HCT116 (cell line): ENCODE results near the gene EDEM3. TPM values are rescaled to one million over a fixed set of nuclear protein-coding genes. Genes with fewer than 3 reads are reported as not detected.

Experiments
- ATAC-seq: fragments of 200-7000 bp; cut with Tn5 transposase; 2 replicates; pipeline ENCODE4 v1.9.1; 2020; ENCODE audit warnings: mild to moderate bottlenecking, moderate library complexity
- BruUV-seq: library from RNA; stranded (reverse); fragments of 400-500 nt; replicated peaks from 2 replicates; lab custom pipeline; 2021; lab: Mats Ljungman, UMichigan
- CTCF ChIA-PET: fragments of 300-600 bp; sonication (Branson Sonifier 250); formaldehyde crosslinking; loops from one replicate; lab custom pipeline; 2021; ENCODE audit warnings: antibody characterized with exemption; lab: Charles Lee
- POLR2A ChIA-PET: fragments of 300-600, 350-600 bp; sonication (Branson Sonifier 250); formaldehyde crosslinking; loops from one replicate; lab custom pipeline; 2021; ENCODE audit warnings: antibody characterized with exemption; lab: Charles Lee
- RAD21 ChIA-PET, 2 experiments: fragments of 300-600 bp; sonication (Branson Sonifier 250); formaldehyde crosslinking; loops; one replicate each; lab custom pipeline; 2023; ENCODE audit warnings: low total read pairs in 2 of 2; ENCODE audit not compliant: uncharacterized antibody in 2 of 2, unreplicated experiment in 2 of 2, low non-redundant PET in 1 of 2; lab: Charles Lee
- DNase-seq: peaks from one replicate; pipeline ENCODE4 v3.0.0-alpha.2; 2010; ENCODE audit warnings: low read depth, low spot score
- H2AFZ ChIP-seq: fragments of 200-600 bp; shearing (Covaris generic), sonication (generic); 2 replicates; pipeline ENCODE4 v1.6.1; 2017; ENCODE audit warnings: low read depth, mixed run types, mixed read lengths, antibody characterized with exemption, low read length; ENCODE audit not compliant: poor library complexity, severe bottlenecking
- H3K27ac ChIP-seq: 2 replicates; pipeline ENCODE4 v1.5.1; 2012; ENCODE audit warnings: low read depth, low read length
- H3K27me3 ChIP-seq: fragments of 200-600 bp; sonication (generic); 2 replicates; pipeline ENCODE4 v1.6.1; 2016; ENCODE audit warnings: mixed run types, low read length, mixed read lengths; ENCODE audit not compliant: insufficient read depth
- H3K36me3 ChIP-seq, 2 experiments: fragments of 200-500 bp in 1 of 2; fragments of 200-600 bp in 1 of 2; sonication (Bioruptor generic) in 1 of 2; sonication (generic) in 1 of 2; 2 replicates each; pipeline versions ENCODE4 v1.5.1 to v1.6.1; 2014 to 2016; ENCODE audit warnings: low read length in 2 of 2, inconsistent platforms in 1 of 2, mixed read lengths in 1 of 2, mixed run types in 1 of 2; ENCODE audit not compliant: insufficient read depth in 2 of 2, control insufficient read depth in 1 of 2
- H3K4me1 ChIP-seq, 2 experiments: fragments of 200-600 bp in 1 of 2; sonication (generic) in 1 of 2; 2 replicates each; pipeline versions ENCODE4 v1.5.1 to v1.6.1; 2012 to 2017; ENCODE audit warnings: low read length in 2 of 2, inconsistent platforms in 1 of 2, mild to moderate bottlenecking in 1 of 2, mixed read lengths in 1 of 2, mixed run types in 1 of 2, moderate library complexity in 1 of 2; ENCODE audit not compliant: insufficient read depth in 2 of 2, control insufficient read depth in 1 of 2
- H3K4me2 ChIP-seq: fragments of 200-600 bp; sonication (generic); 2 replicates; pipeline ENCODE4 v1.6.1; 2017; ENCODE audit warnings: mixed run types, low read length, mixed read lengths
- H3K4me3 ChIP-seq, 2 experiments: fragments of 200-600 bp in 1 of 2; sonication (generic) in 1 of 2; replicated peaks in 1 of 2; 2 replicates each; pipeline ENCODE4 v1.5.1; 2011 to 2016; ENCODE audit warnings: low read length in 2 of 2, control low read depth in 1 of 2, low read depth in 1 of 2, mild to moderate bottlenecking in 1 of 2, mixed read lengths in 1 of 2, mixed run types in 1 of 2
- H3K79me2 ChIP-seq: fragments of 200-600 bp; sonication (generic); 2 replicates; pipeline ENCODE4 v1.6.1; 2017; ENCODE audit warnings: mild to moderate bottlenecking, mixed run types, low read length, moderate library complexity, mixed read lengths; ENCODE audit not compliant: insufficient read depth
- H3K9ac ChIP-seq: fragments of 200-600 bp; sonication (generic); 2 replicates; pipeline ENCODE4 v1.6.1; 2016; ENCODE audit warnings: low read length, mixed read lengths
- H3K9me2 ChIP-seq: fragments of 200-600 bp; sonication (generic), shearing (Covaris generic); 2 replicates; pipeline ENCODE4 v1.6.1; 2017; ENCODE audit warnings: mixed run types, mild to moderate bottlenecking, moderate library complexity; ENCODE audit not compliant: insufficient read depth
- H3K9me3 ChIP-seq, 2 experiments: fragments of 200-500 bp in 1 of 2; fragments of 200-600 bp in 1 of 2; sonication (Bioruptor generic) in 1 of 2; sonication (generic) in 1 of 2; 2 replicates each; pipeline ENCODE4 v1.6.1; 2014 to 2017; ENCODE audit warnings: low read length in 2 of 2, mixed read lengths in 2 of 2, inconsistent platforms in 1 of 2, low read depth in 1 of 2, mild to moderate bottlenecking in 1 of 2, mixed run types in 1 of 2, moderate library complexity in 1 of 2; ENCODE audit not compliant: control insufficient read depth in 1 of 2, insufficient read depth in 1 of 2
- H4K20me1 ChIP-seq: fragments of 200-600 bp; sonication (generic), shearing (Covaris generic); 2 replicates; pipeline ENCODE4 v1.6.1; 2017; ENCODE audit warnings: mixed run types, mild to moderate bottlenecking, moderate library complexity; ENCODE audit not compliant: insufficient read depth
- ELF1 ChIP-seq: IDR thresholded peaks from 2 replicates; pipeline ENCODE4 v1.6.1; 2012; ENCODE audit warnings: low read depth, borderline replicate concordance
- EZH2 ChIP-seq: fragments of 200-600 bp; sonication (generic); IDR thresholded peaks from 2 replicates; pipeline ENCODE4 v1.6.1; 2017; ENCODE audit warnings: antibody characterized with exemption, mixed run types
- EZH2phosphoT487 ChIP-seq: fragments of 200-600 bp; IDR thresholded peaks from 2 replicates; pipeline ENCODE4 v1.6.1; 2018; ENCODE audit warnings: antibody characterized with exemption, borderline replicate concordance
- RAD21 ChIP-seq: IDR thresholded peaks from 2 replicates; pipeline ENCODE4 v1.6.1; 2012; ENCODE audit warnings: low read depth, mild to moderate bottlenecking
- SIN3A ChIP-seq: IDR thresholded peaks from 2 replicates; pipeline ENCODE4 v1.6.1; 2012; ENCODE audit warnings: low read depth
- SP1 ChIP-seq: IDR thresholded peaks from 2 replicates; pipeline ENCODE4 v1.6.1; 2012; ENCODE audit warnings: low read depth
- YY1 ChIP-seq: IDR thresholded peaks from 2 replicates; pipeline ENCODE4 v1.6.1; 2011; ENCODE audit warnings: low read length, low read depth, moderate library complexity, mild to moderate bottlenecking; ENCODE audit not compliant: insufficient replicate concordance; ENCODE audit errors: extremely low read depth
- intact Hi-C: fragments of 100-400 bp; cut with micrococcal nuclease; formaldehyde crosslinking; loops from 2 replicates; pipeline ENCODE4 v1.10.0; 2022
- total RNA-seq: library from RNA; stranded (reverse); gene quantifications from one replicate; pipeline ENCODE4 v1.2.1, GENCODE V29; 2021; ENCODE audit not compliant: unreplicated experiment
- TF ChIP-seq, protein P1 (sequence below): IDR thresholded peaks from 2 replicates; pipeline ENCODE4 v1.6.1; 2012; ENCODE audit warnings: low read depth

EDEM3 gene
- total RNA-seq, 1 experiment from 2014 or later, result 14.9 TPM

GRCh38 chr1:184745929-184746638 is 8.6 kb downstream of the EDEM3 start:
- Histone ChIP-seq H3K27me3 (no peaks in the 10 kb centered on the region), H3K4me3 (no peak overlapping the region), H3K4me1 (no peaks in the 10 kb centered on the region), H3K27ac (no peak overlapping the region), H3K4me2 (no peak overlapping the region), H3K9me2 (no peaks in the 10 kb centered on the region), H3K79me2 (no peaks in the 10 kb centered on the region), H3K9me3 (no peaks in the 10 kb centered on the region), H4K20me1 (no peaks in the 10 kb centered on the region), H3K36me3 (no peaks in the 10 kb centered on the region), H3K9ac (no peak overlapping the region), H2AFZ (no peak overlapping the region)
- no peak for ATAC-seq
- TF ChIP-seq SIN3A (no peak), YY1 (no peak), RAD21 (no peak), SP1 (no peak), EZH2phosphoT487 (no peak), ELF1 (no peak), EZH2 (no peak)
- CTCF ChIA-PET, result no interaction called here
- no TSS peak for BruUV-seq
- no peak for DNase-seq
- RAD21 ChIA-PET, result no interaction called here
- intact Hi-C loops, result no loop called here
- POLR2A ChIA-PET, result no interaction called here

DNA sequence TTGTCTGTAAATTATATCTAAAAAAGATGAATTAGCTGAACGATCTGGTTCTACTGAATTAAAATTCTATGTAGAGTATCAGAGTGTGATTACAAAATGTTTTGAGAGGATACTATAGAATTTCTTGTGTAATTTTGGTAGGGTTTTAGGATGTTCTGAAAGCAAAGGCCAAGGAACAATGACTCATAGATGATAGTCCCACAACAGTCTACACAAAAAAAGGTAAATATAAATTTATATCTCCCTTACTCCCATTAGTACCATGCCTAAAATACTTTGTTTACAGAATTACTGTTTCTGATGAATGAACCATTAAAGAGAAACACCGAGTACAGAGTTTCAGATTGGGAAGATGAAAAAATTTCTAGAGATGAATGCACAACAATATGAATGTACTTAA is 9.5 kb downstream of the EDEM3 start:
- intact Hi-C loops, result no loop called here
- Histone ChIP-seq H3K4me1 (no peaks in the 10 kb centered on the region), H3K79me2 (no peaks in the 10 kb centered on the region), H3K4me2 (no peak overlapping the region), H2AFZ (no peak overlapping the region), H3K4me3 (no peak overlapping the region), H3K9ac (no peak overlapping the region), H3K27me3 (no peaks in the 10 kb centered on the region), H3K9me3 (no peaks in the 10 kb centered on the region), H3K9me2 (no peaks in the 10 kb centered on the region), H3K36me3 (no peaks in the 10 kb centered on the region), H3K27ac (no peak overlapping the region), H4K20me1 (no peaks in the 10 kb centered on the region)
- ChIA-PET RAD21 (no interaction called here), CTCF (no interaction called here), POLR2A (no interaction called here)
- no TSS peak for BruUV-seq
- no peak for ATAC-seq
- no peak for DNase-seq
- TF ChIP-seq, protein P1, sequence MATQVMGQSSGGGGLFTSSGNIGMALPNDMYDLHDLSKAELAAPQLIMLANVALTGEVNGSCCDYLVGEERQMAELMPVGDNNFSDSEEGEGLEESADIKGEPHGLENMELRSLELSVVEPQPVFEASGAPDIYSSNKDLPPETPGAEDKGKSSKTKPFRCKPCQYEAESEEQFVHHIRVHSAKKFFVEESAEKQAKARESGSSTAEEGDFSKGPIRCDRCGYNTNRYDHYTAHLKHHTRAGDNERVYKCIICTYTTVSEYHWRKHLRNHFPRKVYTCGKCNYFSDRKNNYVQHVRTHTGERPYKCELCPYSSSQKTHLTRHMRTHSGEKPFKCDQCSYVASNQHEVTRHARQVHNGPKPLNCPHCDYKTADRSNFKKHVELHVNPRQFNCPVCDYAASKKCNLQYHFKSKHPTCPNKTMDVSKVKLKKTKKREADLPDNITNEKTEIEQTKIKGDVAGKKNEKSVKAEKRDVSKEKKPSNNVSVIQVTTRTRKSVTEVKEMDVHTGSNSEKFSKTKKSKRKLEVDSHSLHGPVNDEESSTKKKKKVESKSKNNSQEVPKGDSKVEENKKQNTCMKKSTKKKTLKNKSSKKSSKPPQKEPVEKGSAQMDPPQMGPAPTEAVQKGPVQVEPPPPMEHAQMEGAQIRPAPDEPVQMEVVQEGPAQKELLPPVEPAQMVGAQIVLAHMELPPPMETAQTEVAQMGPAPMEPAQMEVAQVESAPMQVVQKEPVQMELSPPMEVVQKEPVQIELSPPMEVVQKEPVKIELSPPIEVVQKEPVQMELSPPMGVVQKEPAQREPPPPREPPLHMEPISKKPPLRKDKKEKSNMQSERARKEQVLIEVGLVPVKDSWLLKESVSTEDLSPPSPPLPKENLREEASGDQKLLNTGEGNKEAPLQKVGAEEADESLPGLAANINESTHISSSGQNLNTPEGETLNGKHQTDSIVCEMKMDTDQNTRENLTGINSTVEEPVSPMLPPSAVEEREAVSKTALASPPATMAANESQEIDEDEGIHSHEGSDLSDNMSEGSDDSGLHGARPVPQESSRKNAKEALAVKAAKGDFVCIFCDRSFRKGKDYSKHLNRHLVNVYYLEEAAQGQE, result no peak
